Endothelial cell of umbilical vein (primary cell): Measurements from ENCODE around the gene MIA2.

Experiments used
- CTCF ChIP-seq, 2 donors: IDR thresholded peaks; 1 replicate in 1 of 2; 2 replicates in 1 of 2; pipeline ENCODE4 v1.5.1; 2011; ENCODE audit warnings: low read length in 2 of 2, mild to moderate bottlenecking in 2 of 2, moderate library complexity in 2 of 2, control low read depth in 1 of 2, inconsistent platforms in 1 of 2, low read depth in 1 of 2; ENCODE audit not compliant: insufficient read depth in 1 of 2; ENCODE audit errors: extremely low read depth in 1 of 2
- EZH2 ChIP-seq: IDR thresholded peaks from 2 replicates; pipeline ENCODE4 v1.6.1; 2012; ENCODE audit warnings: borderline replicate concordance, low read depth, mild to moderate bottlenecking, moderate library complexity, low read length, inconsistent platforms; ENCODE audit not compliant: severe bottlenecking
- GATA2 ChIP-seq: IDR thresholded peaks from 2 replicates; pipeline ENCODE4 v1.7.0; 2011; ENCODE audit warnings: low read depth, mild to moderate bottlenecking, moderate library complexity, mixed read lengths, low read length; ENCODE audit not compliant: insufficient read length, insufficient read depth
- JUN ChIP-seq: IDR thresholded peaks from 2 replicates; pipeline ENCODE4 v1.6.1; 2011; ENCODE audit warnings: borderline replicate concordance, low read depth; ENCODE audit not compliant: insufficient read length, insufficient read depth
- MAX ChIP-seq: IDR thresholded peaks from 2 replicates; pipeline ENCODE4 v1.6.1; 2011; ENCODE audit not compliant: insufficient read depth, insufficient read length
- POLR2AphosphoS5 ChIP-seq: IDR thresholded peaks from 2 replicates; pipeline ENCODE4 v1.6.1; 2012; ENCODE audit warnings: low read depth, mild to moderate bottlenecking, control low read depth, low read length, moderate library complexity; ENCODE audit not compliant: insufficient read depth

- TF ChIP-seq CTCF (IDR thresholded peaks at IDR 0.05; ENCODE audit: extremely low read depth in 1 of 2, insufficient read depth in 1 of 2, low read depth in 1 of 2, low read length in 2 of 2) (no peak), POLR2AphosphoS5 (no peak), GATA2 (no peak), MAX (no peak), JUN (no peak), EZH2 (no peak)
These were observed 200.7 kb downstream of the MIA2 start for GRCh38 chr14:39434401-39434800.
